ENCODE measurements around the gene HOXC5.
"Not testable (repeated sequence)": the region's sequence is repeated elsewhere in the genome, so short reads cannot be mapped to it uniquely, and the experiment has no call there.

HOXC5 gene

GRCh38 chr12:54039417-54040147 lies 6.7 kb downstream of the HOXC5 start:
- H3K4me1 Mint-ChIP-seq: peaks cover 13% of the 10 kb centered on the region
- H3K9me3 Mint-ChIP-seq: no peaks in the 10 kb centered on the region
- no peak overlapping the region for H3K27ac Mint-ChIP-seq
- H3K27me3 Mint-ChIP-seq: peaks cover 100% of the 10 kb centered on the region
- ATAC-seq: no peak
- no peaks in the 10 kb centered on the region for H3K36me3 Mint-ChIP-seq
- H3K4me3 Mint-ChIP-seq: no peak overlapping the region

GRCh38 chr12:54040148-54040494 lies 7.3 kb downstream of the HOXC5 start:
- Mint-ChIP-seq H3K4me3 (no peak overlapping the region), H3K27me3 (peaks cover 100% of the 10 kb centered on the region), H3K27ac (no peak overlapping the region), H3K9me3 (no peaks in the 10 kb centered on the region), H3K36me3 (no peaks in the 10 kb centered on the region), H3K4me1 (peaks cover 8% of the 10 kb centered on the region)
- ATAC-seq: no peak

GRCh38 chr12:54040648-54041047 lies 7.8 kb downstream of the HOXC5 start:
- ATAC-seq: no peak
- H3K36me3 Mint-ChIP-seq: no peaks in the 10 kb centered on the region
- H3K4me1 Mint-ChIP-seq: peaks cover 7% of the 10 kb centered on the region
- H3K27ac Mint-ChIP-seq: no peak overlapping the region
- no peaks in the 10 kb centered on the region for H3K9me3 Mint-ChIP-seq
- no peak overlapping the region for H3K4me3 Mint-ChIP-seq
- peaks cover 100% of the 10 kb centered on the region for H3K27me3 Mint-ChIP-seq

GRCh38 chr12:54041097-54041690 lies 8.3 kb downstream of the HOXC5 start:
- Mint-ChIP-seq H3K4me1 (peaks cover 7% of the 10 kb centered on the region), H3K27me3 (peaks cover 100% of the 10 kb centered on the region), H3K9me3 (no peaks in the 10 kb centered on the region), H3K4me3 (no peak overlapping the region), H3K27ac (no peak overlapping the region), H3K36me3 (no peaks in the 10 kb centered on the region)
- no peak for ATAC-seq

GRCh38 chr12:54042033-54042432 lies 9.2 kb downstream of the HOXC5 start:
- not testable (repeated sequence) for H3K27ac Mint-ChIP-seq, H3K4me3 Mint-ChIP-seq, H3K9me3 Mint-ChIP-seq, ATAC-seq, H3K4me1 Mint-ChIP-seq, H3K36me3 Mint-ChIP-seq
- peaks cover 100% of the 10 kb centered on the region for H3K27me3 Mint-ChIP-seq

DNA sequence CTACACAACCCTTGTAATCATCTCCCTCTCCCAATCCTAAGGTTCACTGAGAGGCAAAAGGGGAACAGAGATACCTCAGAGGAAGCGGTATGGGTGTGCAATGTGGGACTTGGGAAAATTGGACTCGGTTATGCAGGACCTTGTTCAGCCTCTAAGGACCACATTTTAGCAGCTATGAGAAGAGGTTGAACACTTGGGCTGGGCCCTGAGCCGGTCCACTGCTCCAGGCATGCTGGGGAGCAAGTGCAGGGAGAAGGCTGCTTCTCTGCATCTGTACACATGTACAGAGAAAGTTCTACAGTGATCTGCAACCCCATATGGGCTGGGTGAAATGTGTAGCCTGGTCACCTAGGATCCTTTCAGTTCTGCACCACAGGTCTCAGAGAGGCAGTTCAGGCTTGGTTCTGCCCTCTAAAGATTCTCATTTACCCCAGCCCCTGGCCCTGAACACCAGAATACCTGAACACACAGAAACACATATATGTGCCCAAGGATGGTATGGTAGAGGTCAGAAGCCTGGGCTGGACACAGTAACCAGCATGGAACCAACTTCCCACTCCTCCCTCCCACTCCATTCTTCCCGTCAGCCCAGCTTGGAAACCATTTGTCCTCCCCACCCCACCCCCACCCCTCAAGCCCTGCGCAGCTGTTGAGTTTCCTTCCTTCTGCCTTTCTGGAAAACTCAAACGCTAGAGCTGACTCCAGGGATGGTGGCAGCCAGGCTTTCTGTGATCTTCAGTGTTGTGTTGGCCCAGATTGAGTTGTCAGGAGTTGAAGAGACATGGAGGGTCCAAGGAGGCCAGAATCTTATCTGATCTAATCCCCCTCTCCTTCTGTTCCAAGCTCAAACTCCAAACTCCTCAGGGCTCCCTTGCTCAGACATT lies 10.4 kb downstream of the HOXC5 start:
- no peak overlapping the region for H3K4me3 Mint-ChIP-seq
- H3K36me3 Mint-ChIP-seq: no peaks in the 10 kb centered on the region
- no peaks in the 10 kb centered on the region for H3K9me3 Mint-ChIP-seq
- ATAC-seq: no peak
- peaks cover 100% of the 10 kb centered on the region for H3K27me3 Mint-ChIP-seq
- H3K4me1 Mint-ChIP-seq: peaks cover 7% of the 10 kb centered on the region
- no peak overlapping the region for H3K27ac Mint-ChIP-seq

- Mint-ChIP-seq H3K9me3 (no peaks in the 10 kb centered on the region), H3K4me1 (peaks cover 7% of the 10 kb centered on the region), H3K4me3 (no peak overlapping the region), H3K36me3 (no peaks in the 10 kb centered on the region), H3K27me3 (peaks cover 100% of the 10 kb centered on the region), H3K27ac (no peak overlapping the region)
- ATAC-seq: no peak
These were observed 11.7 kb downstream of the HOXC5 start for GRCh38 chr12:54044425-54045103.

DNA sequence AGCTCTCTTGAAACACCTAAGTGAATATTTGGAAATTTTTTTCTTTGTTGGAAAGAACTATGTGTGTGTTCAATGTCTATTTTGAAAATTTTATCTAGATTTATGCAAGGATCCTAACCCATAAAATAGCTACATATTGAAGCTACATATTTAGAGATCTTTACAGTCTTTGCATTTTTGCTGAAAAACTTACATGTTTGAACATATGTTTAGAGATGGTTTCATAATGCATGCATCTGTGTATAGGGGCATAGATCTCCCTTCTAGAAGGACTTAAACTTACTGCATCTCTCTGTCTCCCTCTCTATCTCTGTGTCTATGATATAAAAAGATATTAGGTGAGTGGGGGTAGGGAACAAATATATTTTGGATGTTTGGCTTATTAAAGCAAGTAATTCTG lies 12.6 kb downstream of the HOXC5 start:
- no peaks in the 10 kb centered on the region for H3K9me3 Mint-ChIP-seq
- H3K4me1 Mint-ChIP-seq: peaks cover 12% of the 10 kb centered on the region
- H3K36me3 Mint-ChIP-seq: no peaks in the 10 kb centered on the region
- ATAC-seq: no peak
- H3K27me3 Mint-ChIP-seq: peaks cover 100% of the 10 kb centered on the region
- no peak overlapping the region for H3K4me3 Mint-ChIP-seq
- H3K27ac Mint-ChIP-seq: no peak overlapping the region

GRCh38 chr12:54045868-54046521 lies 13.1 kb downstream of the HOXC5 start:
- Mint-ChIP-seq H3K9me3 (no peaks in the 10 kb centered on the region), H3K4me1 (peaks cover 18% of the 10 kb centered on the region), H3K4me3 (no peak overlapping the region), H3K27me3 (peaks cover 99% of the 10 kb centered on the region), H3K36me3 (no peaks in the 10 kb centered on the region), H3K27ac (no peak overlapping the region)
- no peak for ATAC-seq

GRCh38 chr12:54046809-54047159 lies 13.9 kb downstream of the HOXC5 start:
- H3K27ac Mint-ChIP-seq: no peak overlapping the region
- no peak for ATAC-seq
- peaks cover 25% of the 10 kb centered on the region for H3K4me1 Mint-ChIP-seq
- H3K4me3 Mint-ChIP-seq: peak overlapping the region; percentile 69
- H3K9me3 Mint-ChIP-seq: no peaks in the 10 kb centered on the region
- peaks cover 99% of the 10 kb centered on the region for H3K27me3 Mint-ChIP-seq
- no peaks in the 10 kb centered on the region for H3K36me3 Mint-ChIP-seq

DNA sequence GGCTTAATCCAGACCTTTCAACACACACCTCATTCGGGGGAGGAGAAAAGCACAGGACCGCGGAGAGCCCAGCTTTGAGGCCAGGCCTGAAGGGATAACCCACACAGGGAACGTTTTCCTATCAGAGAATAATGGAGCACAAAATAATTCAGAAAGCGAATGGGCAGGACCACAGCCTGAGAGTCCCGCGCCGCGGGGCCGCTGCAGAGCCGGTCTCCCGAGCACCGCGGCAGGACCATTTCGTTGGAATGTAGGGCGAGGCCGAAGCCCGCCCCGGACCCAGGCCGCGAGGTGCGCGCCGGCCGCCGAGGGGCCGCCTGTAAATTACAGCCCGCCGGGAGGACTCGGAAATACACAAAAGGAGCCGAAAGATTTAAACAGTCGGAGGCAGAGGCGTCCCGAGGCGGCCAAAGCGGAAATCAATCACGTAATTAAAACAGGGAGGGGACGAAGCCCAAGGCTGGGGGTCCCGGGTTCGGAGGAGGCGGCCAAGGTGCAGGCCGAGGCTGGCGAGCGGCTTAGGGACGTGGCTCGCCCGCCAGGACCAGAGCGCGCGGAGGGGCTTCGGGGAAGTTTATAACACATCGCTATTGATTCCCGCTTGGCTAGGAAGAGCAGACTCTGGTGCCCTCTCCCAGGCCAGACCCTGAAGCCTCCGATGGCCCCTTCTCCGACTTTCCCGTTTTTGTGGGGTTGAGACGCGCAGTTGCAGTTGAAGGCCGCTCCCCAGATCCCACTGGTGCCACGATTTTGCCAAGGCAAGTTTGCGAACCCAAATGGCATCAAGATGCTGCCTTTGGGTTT lies 14.5 kb downstream of the HOXC5 start:
- H3K27ac Mint-ChIP-seq: no peak overlapping the region
- peaks cover 99% of the 10 kb centered on the region for H3K27me3 Mint-ChIP-seq

GRCh38 chr12:54047964-54048303 lies 15.1 kb downstream of the HOXC5 start:
- H3K36me3 Mint-ChIP-seq: no peaks in the 10 kb centered on the region
- peak overlapping the region; percentile 36 for H3K4me3 Mint-ChIP-seq
- H3K9me3 Mint-ChIP-seq: no peaks in the 10 kb centered on the region
- no peak for ATAC-seq
- H3K27ac Mint-ChIP-seq: no peak overlapping the region
- peaks cover 37% of the 10 kb centered on the region for H3K4me1 Mint-ChIP-seq
- peaks cover 93% of the 10 kb centered on the region for H3K27me3 Mint-ChIP-seq

More for the DNA sequence above, 14.5 kb downstream of the HOXC5 start:
- Mint-ChIP-seq H3K4me1 (peaks cover 31% of the 10 kb centered on the region), H3K9me3 (no peaks in the 10 kb centered on the region), H3K36me3 (no peaks in the 10 kb centered on the region), H3K4me3 (peak overlapping the region; percentile 69)
- no peak for ATAC-seq

- ATAC-seq: no peak
- Mint-ChIP-seq H3K4me1 (peaks cover 40% of the 10 kb centered on the region), H3K27ac (no peak overlapping the region), H3K27me3 (peaks cover 87% of the 10 kb centered on the region), H3K4me3 (no peak overlapping the region), H3K9me3 (no peaks in the 10 kb centered on the region), H3K36me3 (no peaks in the 10 kb centered on the region)
These were observed 15.7 kb downstream of the HOXC5 start for GRCh38 chr12:54048406-54049093.

GRCh38 chr12:54049108-54049507 lies 16.3 kb downstream of the HOXC5 start:
- H3K27ac Mint-ChIP-seq: no peak overlapping the region
- H3K9me3 Mint-ChIP-seq: no peaks in the 10 kb centered on the region
- H3K27me3 Mint-ChIP-seq: peaks cover 81% of the 10 kb centered on the region
- H3K36me3 Mint-ChIP-seq: no peaks in the 10 kb centered on the region
- H3K4me3 Mint-ChIP-seq: no peak overlapping the region
- H3K4me1 Mint-ChIP-seq: peaks cover 38% of the 10 kb centered on the region
- ATAC-seq: no peak
